Activated CD8-positive, alpha-beta T cell treated with anti-CD3 and anti-CD28 coated beads, Interleukin-2, amount 10 ng/mL, durations not matched to agents 7 days and 5 days (primary cell): ENCODE measurements around the gene PRR3. TPM values are rescaled to one million over a fixed set of nuclear protein-coding genes. Genes with fewer than 3 reads are reported as not detected.
A peak's percentile ranks its signal among the peaks of the same experiment; 100 is the strongest.
"Not testable (repeated sequence)": the region's sequence is repeated elsewhere in the genome, so short reads cannot be mapped to it uniquely, and the experiment has no call there.

Source experiments
- ATAC-seq: fragments of 150-1000 bp; cut with Tn5 transposase; one replicate; pipeline ENCODE4 v1.10.0; 2021; ENCODE audit warnings: moderate library complexity
- CTCF ChIA-PET: fragments of 350-600 bp; sonication (Branson Sonifier 250); formaldehyde crosslinking; loops from one replicate; lab custom pipeline; 2021; ENCODE audit warnings: antibody characterized with exemption; lab: Charles Lee
- POLR2A ChIA-PET: fragments of 350-600 bp; sonication (Branson Sonifier 250); formaldehyde crosslinking; loops from one replicate; lab custom pipeline; 2021; ENCODE audit warnings: antibody characterized with exemption; lab: Charles Lee
- DNase-seq: peaks from one replicate; pipeline ENCODE4 v3.0.0-alpha.2; 2020
- H3K27ac Mint-ChIP-seq: one replicate; pipeline ENCODE4 v1.8.0; 2021; ENCODE audit warnings: mild to moderate bottlenecking, mixed read lengths
- H3K27me3 Mint-ChIP-seq: one replicate; pipeline ENCODE4 v1.8.0; 2021; ENCODE audit warnings: low read depth, mixed read lengths
- H3K36me3 Mint-ChIP-seq: one replicate; pipeline ENCODE4 v1.8.0; 2021; ENCODE audit warnings: low read depth, mixed read lengths
- H3K4me1 Mint-ChIP-seq: one replicate; pipeline ENCODE4 v1.8.0; 2021; ENCODE audit warnings: low read depth, mixed read lengths
- H3K4me3 Mint-ChIP-seq: one replicate; pipeline ENCODE4 v1.8.0; 2021; ENCODE audit warnings: mild to moderate bottlenecking, mixed read lengths
- H3K9me3 Mint-ChIP-seq: one replicate; pipeline ENCODE4 v1.8.0; 2022; ENCODE audit warnings: mixed read lengths; ENCODE audit not compliant: insufficient read depth
- total RNA-seq, 2 experiments: library from RNA; stranded (reverse); gene quantifications; one replicate each; pipeline ENCODE4 v1.2.3, GENCODE V29; 2021

The PRR3 gene, protein sequence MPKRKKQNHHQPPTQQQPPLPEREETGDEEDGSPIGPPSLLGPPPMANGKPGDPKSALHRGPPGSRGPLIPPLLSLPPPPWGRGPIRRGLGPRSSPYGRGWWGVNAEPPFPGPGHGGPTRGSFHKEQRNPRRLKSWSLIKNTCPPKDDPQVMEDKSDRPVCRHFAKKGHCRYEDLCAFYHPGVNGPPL
- total RNA-seq = 10 to 100 TPM; 19.7 to 21.1 TPM

DNA sequence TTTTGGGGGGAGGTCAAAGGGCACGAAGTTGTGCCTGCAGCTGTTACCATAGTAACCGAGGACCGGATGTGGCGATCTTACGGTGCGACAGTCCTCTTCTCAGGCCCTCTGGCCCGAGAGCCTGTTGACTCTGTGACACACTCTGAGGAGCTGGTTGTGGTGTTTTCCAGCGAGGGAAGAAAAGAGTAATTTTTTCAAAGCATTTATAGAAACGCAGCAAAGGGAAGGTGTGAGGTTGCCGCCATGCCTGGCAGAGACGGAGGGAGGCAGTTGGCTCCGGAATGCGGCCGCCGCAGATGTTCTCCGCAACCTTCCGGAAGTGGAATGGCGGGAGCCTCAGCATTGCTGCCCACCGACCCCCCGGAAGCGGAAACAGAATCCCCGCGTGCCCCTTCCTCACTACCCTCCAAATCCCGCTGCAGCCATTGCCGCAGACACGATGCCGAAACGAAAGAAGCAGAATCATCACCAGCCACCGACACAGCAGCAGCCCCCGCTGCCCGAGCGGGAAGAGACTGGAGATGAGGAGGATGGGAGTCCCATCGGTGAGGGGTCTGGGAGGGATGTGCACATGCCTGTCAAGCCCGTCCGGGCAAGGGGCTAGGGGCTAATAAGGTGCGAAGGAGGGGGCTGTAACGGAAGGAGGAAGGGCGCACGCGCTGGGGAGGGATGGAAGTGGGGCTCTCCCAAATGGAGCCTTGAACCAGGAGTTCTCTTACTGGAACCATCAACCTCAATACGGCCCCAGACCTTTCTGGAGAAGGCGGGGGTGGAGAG is at the start of gene PRR3:
TSS of gene PRR3 (plus strand) at position 390 of the 777 bp plus-strand sequence. CDS start at position 440, 50 bp downstream.
- Mint-ChIP-seq H3K27me3 (no peaks in the 10 kb centered on the region), H3K4me1 (peaks cover 30% of the 10 kb centered on the region), H3K36me3 (peaks cover 53% of the 10 kb centered on the region), H3K27ac (peak within 1 kb of the TSS; percentile 96), H3K9me3 (no peaks in the 10 kb centered on the region), H3K4me3 (peak within 1 kb of the TSS; percentile 96)
- POLR2A ChIA-PET = interaction anchor here (0.5 to 4.1 kb wide), 14 partner anchors 8 to 178 kb away, joined by 3 to 46 read pairs (median 4); partner anchors contain the start of genes ABCF1 and MRPS18B
- CTCF ChIA-PET = interaction anchor here (0.8 to 10.4 kb wide), 8 partner anchors 9 to 122 kb away, joined by 3 to 125 read pairs (median 4); partner anchors contain the start of gene DHX16
- ATAC-seq = peak; percentile 62
- DNase-seq = peak; percentile 95

GRCh38 chr6:30507849-30508827 is 49.0 kb upstream of the PRR3 start:
- CTCF ChIA-PET = interaction anchor here (0.5 to 4.7 kb wide), 10 partner anchors 8 to 239 kb away, joined by 3 to 48 read pairs (median 13); no protein-coding TSS in a partner anchor
- POLR2A ChIA-PET = interaction anchor here (0.7 to 13.0 kb wide), 4 partner anchors 8 to 1069 kb away, joined by 3 to 275 read pairs (median 3); no protein-coding TSS in a partner anchor
- no peak for DNase-seq
- H3K27me3 Mint-ChIP-seq = no peaks in the 10 kb centered on the region
- ATAC-seq = peak; percentile 19
- H3K27ac Mint-ChIP-seq = peak overlapping the region; percentile 89
- H3K36me3 Mint-ChIP-seq = peaks cover 8% of the 10 kb centered on the region
- peak overlapping the region; percentile 69 for H3K4me3 Mint-ChIP-seq
- H3K4me1 Mint-ChIP-seq = peaks cover 60% of the 10 kb centered on the region
- peaks cover 5% of the 10 kb centered on the region for H3K9me3 Mint-ChIP-seq

DNA sequence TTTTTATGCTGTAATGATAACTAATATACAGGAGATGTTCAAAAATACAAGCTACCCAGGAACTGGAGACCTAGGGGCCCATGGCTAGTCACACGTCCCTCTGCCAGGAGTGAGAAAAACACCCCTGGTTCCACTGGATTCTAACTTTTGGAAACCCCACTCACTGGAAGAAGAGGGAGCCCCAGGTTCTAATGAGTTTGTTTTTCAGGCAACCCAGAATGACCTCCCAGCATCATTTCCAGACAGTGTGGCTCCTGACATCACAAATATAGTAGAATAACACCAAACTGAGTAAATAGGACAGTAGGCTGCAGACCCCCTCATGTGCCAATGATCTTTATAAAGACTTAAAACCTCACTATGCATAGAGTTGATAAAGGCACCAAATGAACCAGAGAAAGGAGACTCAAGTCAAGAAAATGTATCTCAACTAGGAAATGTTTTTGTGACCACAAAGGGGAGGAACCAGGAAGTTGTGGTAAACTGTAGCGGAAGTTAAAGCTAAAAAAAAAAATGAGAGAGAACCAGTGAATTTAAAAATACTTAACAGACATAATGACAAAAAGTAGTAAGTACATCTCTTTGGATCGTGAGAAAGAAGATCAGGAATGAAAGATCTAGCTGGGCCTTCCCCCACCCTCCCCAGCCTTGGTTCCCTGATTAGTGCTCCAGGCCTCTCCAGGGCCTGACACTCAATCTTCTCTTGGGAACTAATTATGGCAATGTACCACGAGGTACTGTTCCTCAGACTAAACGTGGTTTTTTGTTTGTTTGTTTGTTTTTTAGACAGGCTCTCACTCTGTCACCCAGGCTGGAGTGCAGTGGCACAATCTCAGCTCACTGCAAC is 48.0 kb upstream of the PRR3 start:
- ATAC-seq (peak; percentile 75), DNase-seq (peak; percentile 68)
- ChIA-PET CTCF (interaction anchor here (0.6 to 4.7 kb wide), 18 partner anchors 9 to 74 kb away, joined by 3 to 48 read pairs (median 3); no protein-coding TSS in a partner anchor), POLR2A (interaction anchor here (0.6 to 13.0 kb wide), 12 partner anchors 7 to 1068 kb away, joined by 3 to 275 read pairs (median 3); no protein-coding TSS in a partner anchor)
- no peaks in the 10 kb centered on the region for H3K27me3 Mint-ChIP-seq
- H3K4me1 Mint-ChIP-seq = peaks cover 61% of the 10 kb centered on the region
- peak overlapping the region; percentile 89 for H3K27ac Mint-ChIP-seq
- peak overlapping the region; percentile 69 for H3K4me3 Mint-ChIP-seq
- peaks cover 5% of the 10 kb centered on the region for H3K9me3 Mint-ChIP-seq
- peaks cover 8% of the 10 kb centered on the region for H3K36me3 Mint-ChIP-seq

DNA sequence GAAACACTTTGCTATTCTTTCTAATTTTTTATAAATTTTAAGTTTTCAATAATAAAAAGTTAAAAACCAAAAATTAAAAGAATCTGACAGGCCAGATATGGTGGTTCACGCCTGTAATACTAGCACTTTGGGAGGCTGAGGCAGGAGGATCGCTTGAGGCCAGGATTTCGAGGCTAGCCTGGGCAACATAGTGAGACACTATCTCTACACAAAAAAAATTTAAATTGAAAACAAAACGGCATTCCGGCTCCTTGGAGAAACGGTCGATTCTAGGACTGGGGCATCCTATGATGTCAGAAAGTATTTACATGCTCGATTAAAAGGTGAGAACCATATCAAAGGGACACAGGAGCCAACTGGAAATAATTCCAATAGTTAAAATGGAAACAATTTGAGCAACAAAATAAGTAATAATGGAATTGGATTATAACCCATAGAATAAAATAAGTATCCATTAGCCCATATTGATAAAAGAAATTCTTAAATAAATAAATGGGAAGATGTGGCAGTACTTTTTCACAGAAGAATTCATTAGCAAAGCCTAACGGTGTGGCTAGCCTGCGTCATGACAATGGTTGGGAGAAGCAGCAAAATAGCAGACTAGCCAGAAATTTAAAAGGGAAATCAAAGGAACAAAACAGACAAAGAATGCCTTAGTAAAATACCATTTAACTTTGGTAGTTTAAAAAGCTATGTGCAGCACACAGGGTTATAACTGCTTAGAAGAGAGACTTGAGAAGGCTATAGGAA is 46.5 kb upstream of the PRR3 start:
- Mint-ChIP-seq H3K9me3 (peaks cover 5% of the 10 kb centered on the region), H3K4me1 (peaks cover 72% of the 10 kb centered on the region), H3K27ac (peak overlapping the region; percentile 45), H3K27me3 (no peaks in the 10 kb centered on the region), H3K36me3 (peaks cover 8% of the 10 kb centered on the region), H3K4me3 (no peak overlapping the region)
- CTCF ChIA-PET = interaction anchor here (1.0 to 4.7 kb wide), 11 partner anchors 8 to 37 kb away, joined by 3 to 48 read pairs (median 16); no protein-coding TSS in a partner anchor
- no peak for DNase-seq
- POLR2A ChIA-PET = interaction anchor here (1.2 to 13.0 kb wide), 2 partner anchors 10 to 17 kb away, joined by 12 to 275 read pairs; no protein-coding TSS in a partner anchor
- no peak for ATAC-seq

DNA sequence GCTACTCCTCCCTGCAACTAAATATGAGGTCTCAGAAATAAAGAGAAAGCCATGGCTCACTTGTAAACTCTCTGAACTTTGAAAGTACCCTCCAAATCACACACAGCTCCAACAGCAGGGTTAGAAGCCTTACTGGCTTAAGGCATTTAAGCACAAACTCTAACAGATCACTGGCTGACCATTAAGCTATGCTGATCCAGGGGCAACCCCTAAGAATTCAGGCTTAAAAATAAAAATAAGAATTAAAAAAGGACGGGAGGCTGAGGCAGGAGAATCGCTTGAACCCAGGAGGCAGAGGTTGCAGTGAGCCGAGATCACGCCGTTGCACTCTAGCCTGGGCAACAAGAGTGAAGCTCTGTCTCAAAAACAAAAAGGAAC is 45.9 kb upstream of the PRR3 start:
- H3K27me3 Mint-ChIP-seq = no peaks in the 10 kb centered on the region
- ChIA-PET CTCF (interaction anchor here (1.3 to 4.7 kb wide), 9 partner anchors 15 to 103 kb away, joined by 3 to 48 read pairs (median 16); no protein-coding TSS in a partner anchor), POLR2A (interaction anchor here (13.0 kb wide), 1 partner anchor 17 kb away, joined by 275 read pairs; no protein-coding TSS in a partner anchor)
- peaks cover 73% of the 10 kb centered on the region for H3K4me1 Mint-ChIP-seq
- DNase-seq = no peak
- H3K9me3 Mint-ChIP-seq = peaks cover 5% of the 10 kb centered on the region
- ATAC-seq = no peak
- H3K4me3 Mint-ChIP-seq = no peak overlapping the region
- H3K27ac Mint-ChIP-seq = peak overlapping the region; percentile 45
- H3K36me3 Mint-ChIP-seq = peaks cover 8% of the 10 kb centered on the region

DNA sequence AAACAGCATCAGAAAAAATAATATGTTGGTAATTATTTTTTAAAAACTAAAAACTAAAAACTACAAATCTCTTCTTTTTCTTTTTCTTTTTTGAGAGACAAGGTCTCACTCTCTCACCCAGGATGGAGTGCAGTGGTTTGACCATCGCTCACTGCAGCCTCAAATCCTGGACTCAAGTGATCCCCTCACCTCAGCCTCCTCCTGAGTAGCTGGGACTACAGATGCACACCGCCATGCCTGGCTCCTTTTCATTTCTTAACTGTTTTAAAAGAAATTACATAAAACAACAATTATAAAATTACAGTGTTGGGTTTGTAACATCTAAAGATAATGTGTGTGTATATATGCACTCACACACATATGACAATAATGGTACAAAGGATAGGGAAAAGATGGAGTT is 43.6 kb upstream of the PRR3 start:
- H3K9me3 Mint-ChIP-seq = peaks cover 4% of the 10 kb centered on the region
- no peak overlapping the region for H3K4me3 Mint-ChIP-seq
- ChIA-PET POLR2A (interaction anchor here (13.0 kb wide), 1 partner anchor 20 kb away, joined by 275 read pairs; no protein-coding TSS in a partner anchor), CTCF (interaction anchor here (1.2 kb wide), 1 partner anchor 18 kb away, joined by 9 read pairs; no protein-coding TSS in a partner anchor)
- no peaks in the 10 kb centered on the region for H3K27me3 Mint-ChIP-seq
- no peak overlapping the region for H3K27ac Mint-ChIP-seq
- peaks cover 9% of the 10 kb centered on the region for H3K36me3 Mint-ChIP-seq
- DNase-seq (no peak), ATAC-seq (no peak)
- peaks cover 74% of the 10 kb centered on the region for H3K4me1 Mint-ChIP-seq

DNA sequence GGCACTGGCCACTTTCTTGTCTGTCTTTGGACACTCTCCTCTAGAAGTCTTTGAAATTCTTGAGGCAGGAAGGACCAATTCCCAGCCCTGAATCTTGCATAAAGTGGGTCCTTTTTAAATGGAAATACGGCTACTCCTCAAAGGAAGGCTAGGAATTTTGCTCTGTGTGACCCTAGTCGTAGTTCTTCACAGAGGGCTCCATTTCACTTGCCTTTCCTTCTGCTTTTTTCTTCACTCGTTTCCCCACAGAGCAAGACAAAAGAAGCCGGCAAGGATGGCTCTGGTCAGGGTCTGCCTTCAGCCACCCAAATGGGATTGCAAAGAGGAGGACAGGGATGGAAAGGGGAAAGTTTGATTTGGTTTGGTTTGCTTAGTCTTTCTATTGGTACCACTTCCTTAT is 42.0 kb upstream of the PRR3 start:
- POLR2A ChIA-PET = interaction anchor here (1.0 to 13.0 kb wide), 2 partner anchors 11 to 21 kb away, joined by 3 to 275 read pairs; no protein-coding TSS in a partner anchor

DNA sequence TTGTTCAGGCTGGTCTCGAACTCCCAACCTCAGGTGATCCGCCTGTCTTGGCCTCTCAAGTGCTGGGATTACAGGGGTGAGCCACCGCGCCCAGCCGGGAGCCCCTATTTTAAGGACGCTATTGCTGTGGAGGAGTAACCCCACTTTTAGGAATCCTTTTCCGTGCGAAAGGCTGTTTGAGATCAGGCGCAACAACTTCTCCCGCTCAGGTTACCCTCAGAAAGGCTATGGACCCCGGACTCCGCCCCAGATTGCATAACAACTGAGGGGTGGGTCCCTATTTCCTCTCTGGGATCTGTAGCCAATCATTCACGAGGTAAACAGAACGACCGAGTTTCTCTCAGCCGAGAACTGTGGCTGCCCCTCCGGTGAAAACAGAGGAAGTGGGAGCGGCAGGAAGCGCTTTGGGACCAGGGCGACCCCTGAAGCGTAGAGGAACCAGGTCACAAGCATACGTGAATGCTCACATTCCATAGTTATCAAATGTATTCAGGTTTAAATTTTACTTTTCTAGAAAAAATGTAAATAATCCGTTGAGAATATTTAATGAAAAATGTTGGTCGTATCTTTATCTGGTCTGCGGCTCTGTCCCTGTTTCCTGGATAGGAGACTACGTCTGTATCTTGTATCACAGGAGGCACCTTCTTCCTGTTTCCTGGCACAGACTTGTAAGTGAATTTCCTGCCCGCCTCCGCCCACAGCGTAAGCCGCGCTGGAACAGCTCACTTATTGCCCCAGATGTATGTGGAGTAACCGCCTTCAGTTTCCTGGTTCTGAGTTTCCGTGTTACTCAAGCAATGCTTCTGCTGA is 40.9 kb upstream of the PRR3 start:
- ATAC-seq (peak; percentile 92), DNase-seq (peak; percentile 95)
- Mint-ChIP-seq H3K36me3 (peaks cover 26% of the 10 kb centered on the region), H3K4me1 (peaks cover 64% of the 10 kb centered on the region), H3K27me3 (no peaks in the 10 kb centered on the region), H3K9me3 (peaks cover 21% of the 10 kb centered on the region), H3K27ac (peak overlapping the region; percentile 97), H3K4me3 (peak overlapping the region; percentile 80)
- CTCF ChIA-PET = interaction anchor here (1.0 to 4.0 kb wide), 6 partner anchors 11 to 571 kb away, joined by 3 to 43 read pairs (median 6); no protein-coding TSS in a partner anchor
- POLR2A ChIA-PET = interaction anchor here (0.7 to 13.0 kb wide), 3 partner anchors 7 to 26 kb away, joined by 3 to 275 read pairs (median 3); no protein-coding TSS in a partner anchor

More for the DNA sequence above, 42.0 kb upstream of the PRR3 start:
- ATAC-seq (no peak), DNase-seq (no peak)
- Mint-ChIP-seq H3K9me3 (peaks cover 14% of the 10 kb centered on the region), H3K36me3 (peaks cover 18% of the 10 kb centered on the region), H3K4me3 (peak overlapping the region; percentile 80), H3K27me3 (no peaks in the 10 kb centered on the region), H3K27ac (peak overlapping the region; percentile 87), H3K4me1 (peaks cover 70% of the 10 kb centered on the region)
- CTCF ChIA-PET = no interaction called here

GRCh38 chr6:30516754-30517076 is 40.4 kb upstream of the PRR3 start:
- H3K36me3 Mint-ChIP-seq = peaks cover 27% of the 10 kb centered on the region
- peaks cover 21% of the 10 kb centered on the region for H3K9me3 Mint-ChIP-seq
- CTCF ChIA-PET = interaction anchor here (1.0 to 4.0 kb wide), 6 partner anchors 10 to 571 kb away, joined by 3 to 43 read pairs (median 6); no protein-coding TSS in a partner anchor
- peak overlapping the region; percentile 97 for H3K27ac Mint-ChIP-seq
- POLR2A ChIA-PET = interaction anchor here (0.7 to 13.0 kb wide), 3 partner anchors 8 to 26 kb away, joined by 3 to 275 read pairs (median 3); no protein-coding TSS in a partner anchor
- DNase-seq, ATAC-seq, H3K27me3 Mint-ChIP-seq: not testable (repeated sequence)
- H3K4me3 Mint-ChIP-seq = peak overlapping the region; percentile 80
- peaks cover 58% of the 10 kb centered on the region for H3K4me1 Mint-ChIP-seq
